Activated effector memory CD4-positive, alpha-beta T cell treated with anti-CD3 and anti-CD28 coated beads, Interleukin-2, amount 50 U/mL, for 16 hours (primary cell): ENCODE measurements around the gene SLC25A52.
"Not testable (repeated sequence)": the region's sequence is repeated elsewhere in the genome, so short reads cannot be mapped to it uniquely, and the experiment has no call there.

ENCODE experiments used
- DNase-seq: peaks from one replicate; pipeline ENCODE4 v3.0.0-alpha.2; 2020

The SLC25A52 gene

GRCh38 chr18:31739651-31740050 lies 21.0 kb downstream of the SLC25A52 start:
- DNase-seq, result no peak

GRCh38 chr18:31738460-31739407 lies 21.9 kb downstream of the SLC25A52 start:
- no peak for DNase-seq

GRCh38 chr18:31736630-31737029 lies 24.1 kb downstream of the SLC25A52 start:
- no peak for DNase-seq

GRCh38 chr18:31731628-31732027 lies 29.1 kb downstream of the SLC25A52 start:
- DNase-seq, result no peak

- not testable (repeated sequence) for DNase-seq
Observed at GRCh38 chr18:31729196-31729595, 31.5 kb downstream of the SLC25A52 start.

- no peak for DNase-seq
Observed at GRCh38 chr18:31723990-31724711, 36.5 kb downstream of the SLC25A52 start.

GRCh38 chr18:31723639-31723989 lies 37.1 kb downstream of the SLC25A52 start:
- DNase-seq, result no peak

GRCh38 chr18:31722369-31722957 lies 38.2 kb downstream of the SLC25A52 start:
- DNase-seq, result peak; percentile 88

GRCh38 chr18:31721601-31722000 lies 39.1 kb downstream of the SLC25A52 start:
- no peak for DNase-seq

- DNase-seq, result no peak
Observed at GRCh38 chr18:31720867-31721266, 39.8 kb downstream of the SLC25A52 start.

- no peak for DNase-seq
Observed at GRCh38 chr18:31719363-31720006, 41.2 kb downstream of the SLC25A52 start.

GRCh38 chr18:31718386-31718785 lies 42.3 kb downstream of the SLC25A52 start:
- DNase-seq, result no peak

GRCh38 chr18:31716362-31716761 lies 44.3 kb downstream of the SLC25A52 start:
- no peak for DNase-seq

GRCh38 chr18:31711365-31712172 lies 49.1 kb downstream of the SLC25A52 start:
- no peak for DNase-seq

- no peak for DNase-seq
Observed at GRCh38 chr18:31710826-31711225, 49.9 kb downstream of the SLC25A52 start.
